HEK293 (cell line): ENCODE results near the gene DNAH3.

Experiments
- CTCF ChIP-seq: fragments of 450-650 bp; formaldehyde crosslinking; IDR thresholded peaks from 2 replicates; pipeline ENCODE4 v1.5.1; 2016; ENCODE audit warnings: missing biosample characterization, missing genetic modification characterization
- KLF1 ChIP-seq: fragments of 450-650 bp; formaldehyde crosslinking; IDR thresholded peaks from 2 replicates; pipeline ENCODE4 v1.5.1; 2016; ENCODE audit warnings: missing biosample characterization, missing genetic modification characterization
- WT1 ChIP-seq: fragments of 450-650 bp; formaldehyde crosslinking; IDR thresholded peaks from 2 replicates; pipeline ENCODE4 v1.5.1; 2016; ENCODE audit warnings: missing biosample characterization, missing genetic modification characterization
- ZBTB11 ChIP-seq: fragments of 450-650 bp; formaldehyde crosslinking; conservative IDR thresholded peaks from 2 replicates; pipeline ENCODE4 v1.5.1; 2016; ENCODE audit warnings: low read depth, missing biosample characterization, missing genetic modification characterization
- ZBTB7A ChIP-seq: fragments of 450-650 bp; formaldehyde crosslinking; IDR thresholded peaks from 2 replicates; pipeline ENCODE4 v1.5.1; 2016; ENCODE audit warnings: low read depth, missing biosample characterization, missing genetic modification characterization
- ZEB2 ChIP-seq: fragments of 450-650 bp; formaldehyde crosslinking; IDR thresholded peaks from 2 replicates; pipeline ENCODE4 v1.5.1; 2016; ENCODE audit warnings: missing biosample characterization, missing genetic modification characterization
- ZNF48 ChIP-seq: fragments of 450-650 bp; formaldehyde crosslinking; IDR thresholded peaks from 2 replicates; pipeline ENCODE4 v1.5.1; 2016; ENCODE audit warnings: missing biosample characterization, missing genetic modification characterization
- ZSCAN5A ChIP-seq: fragments of 450-650 bp; formaldehyde crosslinking; IDR thresholded peaks from 2 replicates; pipeline ENCODE4 v1.5.1; 2016; ENCODE audit warnings: missing biosample characterization, missing genetic modification characterization
- TF ChIP-seq, protein P1 (sequence below): sonication (generic); formaldehyde crosslinking; IDR thresholded peaks from 2 replicates; pipeline ENCODE4 v1.8.1; 2022; ENCODE audit warnings: mild to moderate bottlenecking, moderate library complexity, missing genetic modification reagents
- TF ChIP-seq, protein P2 (sequence below): fragments of 450-650 bp; formaldehyde crosslinking; IDR thresholded peaks from 2 replicates; pipeline ENCODE4 v1.5.0; 2017; ENCODE audit warnings: missing biosample characterization, missing genetic modification characterization, borderline replicate concordance

DNA sequence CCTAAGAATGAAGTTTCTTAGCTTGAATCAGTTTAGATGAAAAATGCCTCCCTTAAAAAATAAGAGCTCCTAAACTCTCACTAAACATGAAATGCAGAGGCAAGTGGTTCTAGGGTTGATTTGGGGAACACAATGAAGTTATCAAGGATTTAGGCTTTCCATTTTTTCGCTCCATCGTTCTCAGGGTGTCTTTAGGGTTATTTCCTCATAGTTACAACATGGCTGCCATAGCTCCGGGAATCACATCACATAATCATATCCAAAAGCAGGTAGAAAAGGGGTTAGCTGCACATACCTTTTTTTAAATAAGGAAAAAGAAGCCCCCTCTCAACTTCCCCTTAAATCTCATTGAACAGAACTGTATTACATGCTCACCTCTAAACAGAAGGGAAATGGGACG lies 39.4 kb upstream of the DNAH3 start:
- TF ChIP-seq ZEB2 (tag by site-specific recombination): no peak
- TF ChIP-seq ZBTB7A (tag by site-specific recombination): no peak
- TF ChIP-seq CTCF (tag by site-specific recombination): no peak
- TF ChIP-seq, protein P1, sequence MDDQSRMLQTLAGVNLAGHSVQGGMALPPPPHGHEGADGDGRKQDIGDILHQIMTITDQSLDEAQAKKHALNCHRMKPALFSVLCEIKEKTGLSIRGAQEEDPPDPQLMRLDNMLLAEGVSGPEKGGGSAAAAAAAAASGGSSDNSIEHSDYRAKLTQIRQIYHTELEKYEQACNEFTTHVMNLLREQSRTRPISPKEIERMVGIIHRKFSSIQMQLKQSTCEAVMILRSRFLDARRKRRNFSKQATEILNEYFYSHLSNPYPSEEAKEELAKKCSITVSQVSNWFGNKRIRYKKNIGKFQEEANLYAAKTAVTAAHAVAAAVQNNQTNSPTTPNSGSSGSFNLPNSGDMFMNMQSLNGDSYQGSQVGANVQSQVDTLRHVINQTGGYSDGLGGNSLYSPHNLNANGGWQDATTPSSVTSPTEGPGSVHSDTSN (CRISPR knock-in tag): no peak
- TF ChIP-seq ZBTB11: no peak
- no peak for TF ChIP-seq ZNF48 (tag by site-specific recombination)
- TF ChIP-seq, protein P2, sequence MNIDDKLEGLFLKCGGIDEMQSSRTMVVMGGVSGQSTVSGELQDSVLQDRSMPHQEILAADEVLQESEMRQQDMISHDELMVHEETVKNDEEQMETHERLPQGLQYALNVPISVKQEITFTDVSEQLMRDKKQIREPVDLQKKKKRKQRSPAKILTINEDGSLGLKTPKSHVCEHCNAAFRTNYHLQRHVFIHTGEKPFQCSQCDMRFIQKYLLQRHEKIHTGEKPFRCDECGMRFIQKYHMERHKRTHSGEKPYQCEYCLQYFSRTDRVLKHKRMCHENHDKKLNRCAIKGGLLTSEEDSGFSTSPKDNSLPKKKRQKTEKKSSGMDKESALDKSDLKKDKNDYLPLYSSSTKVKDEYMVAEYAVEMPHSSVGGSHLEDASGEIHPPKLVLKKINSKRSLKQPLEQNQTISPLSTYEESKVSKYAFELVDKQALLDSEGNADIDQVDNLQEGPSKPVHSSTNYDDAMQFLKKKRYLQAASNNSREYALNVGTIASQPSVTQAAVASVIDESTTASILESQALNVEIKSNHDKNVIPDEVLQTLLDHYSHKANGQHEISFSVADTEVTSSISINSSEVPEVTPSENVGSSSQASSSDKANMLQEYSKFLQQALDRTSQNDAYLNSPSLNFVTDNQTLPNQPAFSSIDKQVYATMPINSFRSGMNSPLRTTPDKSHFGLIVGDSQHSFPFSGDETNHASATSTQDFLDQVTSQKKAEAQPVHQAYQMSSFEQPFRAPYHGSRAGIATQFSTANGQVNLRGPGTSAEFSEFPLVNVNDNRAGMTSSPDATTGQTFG (tag by site-specific recombination): no peak
- TF ChIP-seq ZSCAN5A (tag by site-specific recombination): no peak
- no peak for TF ChIP-seq WT1 (tag by site-specific recombination)
- no peak for TF ChIP-seq KLF1 (tag by site-specific recombination)
